ENCODE measurements around the gene ELF4.

DNA sequence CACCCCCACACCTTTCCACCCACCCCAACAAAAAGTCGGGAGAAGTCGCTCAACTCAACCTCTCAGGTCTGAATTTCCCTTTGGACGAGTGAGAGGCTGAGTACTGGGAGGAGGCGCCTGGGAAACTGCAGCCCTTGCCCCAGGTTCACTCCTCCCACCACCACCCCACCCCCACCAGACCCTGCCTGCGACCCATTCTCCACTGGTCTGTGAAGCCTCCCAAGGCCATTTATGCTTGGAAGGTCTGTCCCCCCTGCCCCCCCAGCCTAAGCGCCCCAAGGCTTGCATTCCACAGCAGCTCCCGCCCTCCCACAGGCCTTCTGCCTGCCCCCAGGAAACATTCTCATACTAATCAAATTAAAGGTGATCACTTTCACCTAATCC, 27.2 kb downstream of the ELF4 start:
- TF ChIP-seq EZH2 (IDR thresholded peaks at IDR 0.05; ENCODE audit: borderline replicate concordance) = no peak
- TF ChIP-seq CTCF (IDR thresholded peaks at IDR 0.05; ENCODE audit: poor library complexity) = no peak

All from hepatocyte (in vitro differentiated cells).